Adrenal gland (tissue), 5 donors: ENCODE data around the gene UPP2.

Experiments used
- CTCF ChIP-seq, 6 experiments: fragments of 450-650 bp in 4 of 6; fragments of 200-600 bp in 2 of 6; sonication (generic) in 1 of 6; IDR thresholded peaks; 1 replicate in 5 of 6; 2 replicates in 1 of 6; pipeline versions ENCODE4 v1.5.1 to v1.8.0; 2016 to 2021; ENCODE audit warnings: antibody characterized with exemption in 6 of 6, mild to moderate bottlenecking in 2 of 6, moderate library complexity in 1 of 6
- POLR2A ChIP-seq, 2 donors: fragments of 450-650 bp; IDR thresholded peaks; one replicate each; pipeline ENCODE4 v1.6.1; 2017; ENCODE audit warnings: antibody characterized with exemption in 2 of 2, mild to moderate bottlenecking in 2 of 2, moderate library complexity in 1 of 2
- donor health status: DM: no; HTN: no; CAD: no.

GRCh38 chr2:158174956-158175355, 73.3 kb downstream of the UPP2 start:
- TF ChIP-seq CTCF (IDR thresholded peaks at IDR 0.05) (no peak), POLR2A (IDR thresholded peaks at IDR 0.05) (no peak)
